ENCODE measurements around the gene FRAS1.

DNA sequence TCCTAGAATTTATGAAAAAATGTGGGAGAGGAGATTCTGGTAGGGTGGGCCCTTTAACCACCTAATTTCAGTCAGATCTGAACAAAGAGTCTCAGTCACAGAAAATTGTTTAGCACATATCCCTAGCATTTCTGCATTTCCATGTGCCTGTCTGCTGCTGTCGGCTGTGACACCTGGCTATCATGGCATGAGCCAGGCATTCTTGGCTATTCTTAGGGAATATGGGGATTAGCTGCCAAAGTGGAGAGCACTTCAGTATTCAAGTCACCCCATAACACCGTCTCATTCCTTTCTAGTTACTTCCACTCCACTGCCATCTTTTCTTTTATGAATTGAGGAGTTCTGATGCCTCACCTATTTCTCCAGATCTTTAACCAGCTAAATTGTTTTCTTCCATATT, 211.5 kb downstream of the FRAS1 start:
- TF ChIP-seq, protein P1, sequence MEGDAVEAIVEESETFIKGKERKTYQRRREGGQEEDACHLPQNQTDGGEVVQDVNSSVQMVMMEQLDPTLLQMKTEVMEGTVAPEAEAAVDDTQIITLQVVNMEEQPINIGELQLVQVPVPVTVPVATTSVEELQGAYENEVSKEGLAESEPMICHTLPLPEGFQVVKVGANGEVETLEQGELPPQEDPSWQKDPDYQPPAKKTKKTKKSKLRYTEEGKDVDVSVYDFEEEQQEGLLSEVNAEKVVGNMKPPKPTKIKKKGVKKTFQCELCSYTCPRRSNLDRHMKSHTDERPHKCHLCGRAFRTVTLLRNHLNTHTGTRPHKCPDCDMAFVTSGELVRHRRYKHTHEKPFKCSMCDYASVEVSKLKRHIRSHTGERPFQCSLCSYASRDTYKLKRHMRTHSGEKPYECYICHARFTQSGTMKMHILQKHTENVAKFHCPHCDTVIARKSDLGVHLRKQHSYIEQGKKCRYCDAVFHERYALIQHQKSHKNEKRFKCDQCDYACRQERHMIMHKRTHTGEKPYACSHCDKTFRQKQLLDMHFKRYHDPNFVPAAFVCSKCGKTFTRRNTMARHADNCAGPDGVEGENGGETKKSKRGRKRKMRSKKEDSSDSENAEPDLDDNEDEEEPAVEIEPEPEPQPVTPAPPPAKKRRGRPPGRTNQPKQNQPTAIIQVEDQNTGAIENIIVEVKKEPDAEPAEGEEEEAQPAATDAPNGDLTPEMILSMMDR (conservative IDR thresholded peaks at IDR 0.05 in 1 of 2, IDR thresholded peaks at IDR 0.05 in 1 of 2; ENCODE audit: low read depth in 1 of 2, low read length in 2 of 2), result no peak
- TF ChIP-seq EZH2 (IDR thresholded peaks at IDR 0.05; ENCODE audit: low read length, missing control alignments), result no peak

All from fibroblast of lung (primary cell).